ENCODE measurements around the gene MRC2.
"Not testable (repeated sequence)": the region's sequence is repeated elsewhere in the genome, so short reads cannot be mapped to it uniquely, and the experiment has no call there.

The MRC2 gene

GRCh38 chr17:62692721-62693431 lies 65.4 kb downstream of the MRC2 start:
- peak; percentile 54 for DNase-seq (ENCODE audit: low read depth)
- H3K4me3 ChIP-seq (ENCODE audit: control insufficient read depth, low read depth, low read length), result no peak overlapping the region
- peak; percentile 60 for TF ChIP-seq CTCF (conservative IDR thresholded peaks at IDR 0.05; ENCODE audit: control insufficient read depth, insufficient read depth, low read depth, low read length)

- TF ChIP-seq CTCF (conservative IDR thresholded peaks at IDR 0.05; ENCODE audit: control insufficient read depth, insufficient read depth, low read depth, low read length), result no peak
- DNase-seq (ENCODE audit: low read depth), result no peak
- H3K4me3 ChIP-seq (ENCODE audit: control insufficient read depth, low read depth, low read length), result no peak overlapping the region
These were observed 66.3 kb downstream of the MRC2 start for GRCh38 chr17:62693616-62694409.

GRCh38 chr17:62695093-62695738 lies 67.7 kb downstream of the MRC2 start:
- not testable (repeated sequence) for H3K4me3 ChIP-seq (ENCODE audit: control insufficient read depth, low read depth, low read length); DNase-seq (ENCODE audit: low read depth)

GRCh38 chr17:62696256-62696655 lies 68.8 kb downstream of the MRC2 start:
- no peak overlapping the region for H3K4me3 ChIP-seq (ENCODE audit: control insufficient read depth, low read depth, low read length)
- TF ChIP-seq CTCF (conservative IDR thresholded peaks at IDR 0.05; ENCODE audit: control insufficient read depth, insufficient read depth, low read depth, low read length), result no peak
- peak; percentile 49 for DNase-seq (ENCODE audit: low read depth)

GRCh38 chr17:62696726-62697490 lies 69.4 kb downstream of the MRC2 start:
- no peak for DNase-seq (ENCODE audit: low read depth)
- TF ChIP-seq CTCF (conservative IDR thresholded peaks at IDR 0.05; ENCODE audit: control insufficient read depth, insufficient read depth, low read depth, low read length), result no peak
- H3K4me3 ChIP-seq (ENCODE audit: control insufficient read depth, low read depth, low read length), result no peak overlapping the region

GRCh38 chr17:62698459-62698858 lies 71.0 kb downstream of the MRC2 start:
- H3K4me3 ChIP-seq (ENCODE audit: control insufficient read depth, low read depth, low read length); DNase-seq (ENCODE audit: low read depth): not testable (repeated sequence)

- DNase-seq (ENCODE audit: low read depth), result no peak
- no peak overlapping the region for H3K4me3 ChIP-seq (ENCODE audit: control insufficient read depth, low read depth, low read length)
- TF ChIP-seq CTCF (conservative IDR thresholded peaks at IDR 0.05; ENCODE audit: control insufficient read depth, insufficient read depth, low read depth, low read length), result no peak
These were observed 73.7 kb downstream of the MRC2 start for GRCh38 chr17:62700964-62701705.

Measured in fibroblast of mammary gland (primary cell).